Midbrain (tissue), 1 donor: Measurements from ENCODE around the gene LRRN2.

Source experiments
- DNase-seq: peaks from one replicate; lab custom pipeline; 2025; lab: John Stamatoyannopoulos, UW

LRRN2 gene

DNA sequence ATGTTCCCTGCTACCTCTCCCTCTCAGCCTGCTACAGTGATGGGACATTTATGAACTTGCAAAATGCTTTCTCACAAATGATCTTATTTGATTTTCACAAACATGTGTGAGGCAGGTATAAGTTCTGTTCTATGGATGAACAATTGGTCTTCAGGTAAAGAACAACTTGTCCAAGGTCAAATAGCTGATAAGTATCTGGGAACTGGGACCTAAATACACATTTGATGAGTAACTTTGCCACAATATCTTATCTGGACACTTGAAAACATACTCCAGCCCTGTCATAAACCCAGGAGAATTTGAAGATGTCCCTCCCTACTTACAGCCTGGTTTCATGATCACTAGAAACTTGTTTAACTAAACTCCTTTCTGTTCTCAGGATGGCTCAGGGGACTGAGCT is 23.0 kb downstream of the LRRN2 start:
- no peak for DNase-seq

DNA sequence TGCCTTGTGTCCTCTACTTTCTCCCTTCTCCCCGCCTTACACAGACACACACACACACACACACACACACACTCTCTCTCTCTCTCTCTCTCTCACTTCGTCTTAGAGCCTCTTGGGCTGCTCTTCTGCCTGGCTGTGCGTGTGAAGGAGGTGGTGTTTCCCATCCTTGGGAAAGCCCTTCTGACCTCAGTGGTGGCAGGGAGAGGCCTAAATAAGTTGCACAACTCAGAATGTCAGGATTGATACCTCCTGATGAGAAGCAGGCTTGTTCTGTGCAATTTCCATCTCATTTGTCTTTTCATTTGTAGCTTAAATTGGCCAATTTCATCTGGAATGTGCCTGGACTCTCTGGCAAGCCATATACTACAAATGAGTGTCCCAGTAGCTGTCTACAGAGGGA is 25.0 kb downstream of the LRRN2 start:
- no peak for DNase-seq

DNA sequence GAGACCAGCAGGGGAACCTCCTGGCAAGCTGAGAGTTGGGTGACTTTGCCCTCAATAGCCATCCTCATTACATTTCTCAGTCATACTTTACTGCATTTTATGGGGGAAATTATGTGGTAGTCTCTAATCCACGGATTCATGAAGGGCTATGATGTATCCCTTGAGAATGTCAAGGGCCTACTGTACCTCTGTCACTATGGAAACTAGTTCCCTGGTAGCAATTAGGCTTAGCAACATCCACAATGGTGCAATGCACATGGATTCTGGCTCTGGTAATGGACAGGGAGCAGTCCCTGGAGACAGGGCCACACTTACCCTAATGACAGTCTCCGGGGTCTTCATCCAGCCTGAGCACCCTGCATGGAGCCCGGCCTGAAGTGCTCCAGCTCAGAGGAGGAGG is 26.5 kb downstream of the LRRN2 start:
- no peak for DNase-seq

DNA sequence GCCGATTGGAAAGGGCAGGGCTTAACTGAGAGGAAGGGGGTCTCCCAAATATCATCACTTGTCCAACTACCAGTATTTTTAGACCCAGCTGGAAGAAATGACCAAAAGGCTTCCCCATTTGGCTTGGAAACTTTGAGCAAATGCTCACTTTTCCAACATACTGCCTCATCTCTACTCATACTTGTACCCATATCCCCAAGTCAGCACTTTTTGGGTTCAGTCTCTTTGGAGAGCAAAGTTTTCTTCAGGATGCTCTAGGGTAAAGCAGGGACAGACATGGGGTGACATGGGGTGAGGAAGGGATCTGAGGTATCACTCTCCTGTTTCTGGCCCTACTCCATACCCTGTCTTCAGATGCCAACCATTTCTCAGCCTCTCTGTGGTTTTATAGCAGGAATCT is 27.2 kb downstream of the LRRN2 start:
- DNase-seq = no peak

DNA sequence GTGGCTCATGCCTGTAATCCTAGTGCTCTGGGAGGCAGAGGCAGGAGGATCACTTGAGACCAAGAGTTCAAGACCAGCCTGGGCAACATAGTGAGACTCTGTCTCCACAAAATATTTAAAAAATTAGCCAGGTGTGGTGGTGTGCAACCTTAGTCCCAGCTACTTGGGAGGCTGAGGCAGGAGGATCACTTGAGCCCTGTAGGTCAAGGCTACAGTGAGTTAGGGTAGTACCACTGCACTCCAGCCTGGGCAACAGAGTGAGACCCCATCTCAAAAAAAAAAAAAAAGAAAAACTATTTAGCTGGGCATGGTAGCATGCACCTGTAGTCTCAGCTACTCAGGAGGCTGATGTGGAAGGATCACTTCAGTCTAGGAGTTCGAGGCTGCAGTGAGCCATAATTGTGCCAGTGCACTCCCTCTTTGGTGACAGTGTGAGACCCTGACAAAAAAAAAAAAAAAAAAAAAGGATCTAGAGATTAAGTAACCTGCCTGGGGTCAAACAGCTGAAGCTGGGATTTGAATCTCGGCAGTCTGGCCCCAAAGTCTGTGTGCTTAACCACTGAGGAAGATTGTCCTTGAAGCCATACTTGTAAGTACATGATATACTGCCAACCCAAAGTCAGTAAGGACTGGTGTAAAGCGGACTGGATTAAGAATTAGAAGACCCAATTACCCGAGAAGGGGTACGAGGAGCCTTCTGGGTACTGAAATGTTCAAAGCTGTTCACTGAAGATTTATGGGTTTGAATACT is 31.8 kb downstream of the LRRN2 start:
- DNase-seq = no peak

DNA sequence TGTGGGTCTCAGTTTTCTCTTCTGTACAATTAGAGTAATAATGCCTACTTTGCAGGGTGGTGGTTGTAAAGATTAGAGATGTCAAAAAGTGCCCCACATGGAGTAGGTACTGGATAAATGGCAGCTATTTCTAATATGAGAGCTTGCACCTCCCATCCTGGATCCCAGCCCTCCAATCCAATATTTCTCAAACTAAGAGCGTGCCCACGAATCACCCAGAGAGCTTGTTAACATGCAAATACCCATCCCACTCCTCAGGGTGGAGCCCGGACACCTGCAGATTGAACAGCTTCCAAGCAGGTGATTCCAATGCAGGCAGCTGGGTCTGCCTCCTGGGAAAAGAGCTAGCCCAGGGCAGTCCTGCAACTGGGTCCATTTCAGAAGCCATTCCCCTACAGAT is 33.0 kb downstream of the LRRN2 start:
- no peak for DNase-seq

DNA sequence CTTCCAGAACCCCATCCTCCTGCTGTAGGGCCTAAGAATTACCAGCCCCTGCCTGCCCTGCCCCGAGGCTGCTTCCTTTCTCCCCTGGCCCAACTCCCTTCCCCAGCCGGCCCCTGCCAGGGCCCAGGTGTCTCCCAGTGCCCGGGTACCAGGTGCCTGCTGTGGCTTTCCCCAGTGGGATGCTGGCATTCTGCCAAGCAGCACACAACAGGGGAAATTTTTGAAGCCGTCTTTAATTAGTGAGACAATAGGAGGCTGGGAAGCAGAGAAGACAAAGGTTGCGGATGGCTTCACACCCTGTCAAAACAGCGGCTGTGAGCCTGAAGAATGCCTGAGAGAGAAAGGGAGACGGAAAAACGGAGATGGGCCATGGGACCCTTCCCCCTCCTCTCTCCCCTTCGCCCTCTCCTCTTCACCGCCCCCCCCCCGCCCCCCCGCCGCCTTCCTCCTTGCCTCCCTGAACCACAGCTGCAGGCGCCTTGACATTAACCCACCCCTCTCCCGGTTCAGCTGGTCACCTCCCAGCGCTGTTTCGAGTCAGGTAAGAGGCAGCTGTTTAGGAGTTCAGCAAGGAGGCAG is 33.6 kb downstream of the LRRN2 start:
- DNase-seq = no peak

DNA sequence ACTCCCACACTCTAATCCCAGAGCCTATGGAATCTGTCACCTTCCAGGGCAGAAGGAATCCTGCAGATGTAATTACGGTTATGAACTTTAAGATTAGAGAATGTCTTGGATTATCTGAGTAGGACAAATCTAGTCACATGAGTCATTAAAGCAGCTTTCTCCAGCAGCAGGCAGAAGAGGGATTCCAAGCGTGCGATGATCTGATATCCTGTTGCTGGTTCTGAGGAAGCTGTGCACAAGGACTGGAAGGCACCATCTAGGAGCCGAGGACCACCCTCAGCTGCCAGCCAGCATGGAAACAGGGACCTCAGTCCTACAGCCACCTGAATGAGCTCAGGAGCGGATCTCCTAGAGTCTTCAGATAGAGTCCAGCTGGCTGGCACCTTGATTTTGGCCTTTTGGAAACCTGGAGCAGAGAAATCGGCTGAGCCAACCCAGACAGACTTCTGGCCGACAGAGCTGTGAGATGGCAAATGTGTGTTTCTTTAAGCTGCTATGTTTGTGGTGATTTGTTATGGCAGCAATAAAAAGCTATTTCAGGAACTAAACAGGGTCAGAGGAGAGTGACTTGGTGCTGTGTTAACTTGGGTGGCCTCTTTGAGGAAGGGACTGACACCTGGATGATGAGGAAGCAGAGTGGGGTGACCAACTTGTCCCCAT is 34.5 kb downstream of the LRRN2 start:
- no peak for DNase-seq

DNA sequence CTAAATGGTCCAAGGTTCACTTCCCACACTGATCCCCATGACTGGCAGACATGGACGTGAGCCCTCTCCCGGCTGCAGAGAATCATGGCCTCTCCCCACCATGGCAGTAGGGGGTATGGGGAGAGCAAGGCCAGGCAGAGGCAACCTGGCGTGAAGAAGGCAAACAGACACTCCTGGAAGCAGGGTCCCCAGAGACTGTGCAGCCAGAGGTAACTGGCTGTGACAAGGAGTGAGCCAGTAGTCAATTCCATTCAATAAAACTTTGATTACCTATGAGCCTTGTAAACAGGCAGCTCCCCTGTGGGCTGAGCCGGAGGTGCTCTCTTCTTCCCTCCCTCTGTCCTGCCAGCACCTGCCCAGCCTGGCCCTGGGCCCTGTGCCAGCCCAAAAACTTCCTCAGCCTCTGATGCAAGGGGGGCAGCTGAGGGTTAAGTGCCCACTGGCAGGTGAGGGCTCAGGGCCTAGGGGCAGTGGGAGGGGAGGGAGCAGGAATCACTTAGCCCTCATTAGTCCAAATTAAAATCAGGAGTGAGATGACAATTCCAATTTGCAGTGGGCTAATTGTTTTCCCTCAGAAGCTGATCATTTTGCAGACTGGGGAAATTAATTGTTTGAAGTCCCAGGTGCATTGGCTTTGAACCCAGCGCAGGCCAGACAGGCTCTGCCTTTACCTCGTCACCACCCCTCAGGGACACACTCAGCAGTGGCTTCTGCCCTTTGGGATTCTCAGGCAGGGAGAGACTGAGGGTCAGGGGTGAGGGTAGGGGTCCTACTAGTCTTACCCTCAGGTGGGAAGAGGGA is 35.6 kb downstream of the LRRN2 start:
- no peak for DNase-seq

DNA sequence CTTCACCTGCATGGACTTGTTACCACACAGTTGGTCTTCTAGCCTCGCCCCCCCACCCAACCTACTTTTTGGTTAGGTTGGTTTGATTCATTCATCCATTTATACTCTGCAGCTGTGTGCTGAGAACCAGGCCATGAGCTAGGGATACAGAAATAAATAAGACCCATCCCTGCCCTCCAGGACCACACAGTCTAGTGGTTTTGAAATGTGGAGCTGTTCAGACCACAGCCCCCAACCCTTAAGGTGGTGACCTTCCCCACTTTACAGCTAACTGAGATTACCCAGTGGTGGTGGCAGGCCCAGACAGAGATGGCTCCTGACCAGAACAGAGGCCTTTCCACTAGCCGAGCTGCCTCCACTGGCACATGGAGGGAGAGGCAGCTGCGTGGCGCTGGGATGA is 37.0 kb downstream of the LRRN2 start:
- DNase-seq = no peak

DNA sequence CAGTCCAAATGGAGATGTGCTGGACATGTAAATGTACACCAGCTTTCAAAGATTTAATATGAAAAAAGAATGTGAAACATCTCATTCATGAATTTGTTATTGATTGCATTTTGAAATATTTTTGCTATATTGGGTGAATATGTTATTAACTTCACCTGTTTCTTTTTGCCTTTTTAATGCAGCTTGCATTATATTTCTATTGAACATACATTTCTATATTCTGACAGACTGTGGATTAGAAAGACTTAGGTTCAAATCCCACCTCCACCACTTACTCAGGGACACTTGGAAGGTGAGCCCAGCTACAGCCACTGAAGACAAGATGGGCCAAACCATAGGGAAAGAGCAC is 37.8 kb downstream of the LRRN2 start:
- DNase-seq = no peak

DNA sequence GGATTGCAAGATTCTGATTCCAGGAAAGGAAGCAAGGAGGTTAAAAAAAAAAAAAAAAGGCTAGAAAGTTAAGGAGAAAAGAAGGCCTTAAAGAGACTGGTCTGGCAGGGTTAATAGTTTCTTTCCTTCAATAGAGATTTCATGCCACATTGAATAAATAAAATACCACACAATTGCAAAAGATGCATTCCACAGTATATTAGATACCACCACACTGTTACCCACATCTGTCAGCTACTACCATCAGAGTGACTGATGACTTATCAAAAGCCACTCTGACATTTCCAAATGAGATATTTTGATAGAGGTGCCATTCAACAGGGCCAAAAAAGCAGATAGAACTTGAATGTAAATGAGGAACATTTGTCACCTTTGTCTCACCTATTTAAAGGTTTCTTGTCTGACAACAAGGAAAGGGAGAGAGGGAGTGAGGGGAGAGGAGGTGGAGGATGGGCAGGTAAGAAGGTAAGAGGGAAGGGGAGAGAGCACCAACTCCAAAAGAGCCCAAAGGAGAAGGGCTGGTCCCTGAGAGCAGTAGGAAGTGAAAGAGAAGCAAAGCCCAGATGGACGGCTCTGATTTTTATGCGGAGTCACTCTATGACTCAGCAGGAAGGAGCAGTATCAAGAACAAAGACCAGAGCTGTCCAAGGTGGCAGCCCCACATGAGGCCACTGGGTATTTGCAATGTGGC is 38.3 kb downstream of the LRRN2 start:
- peak; percentile 47 for DNase-seq

DNA sequence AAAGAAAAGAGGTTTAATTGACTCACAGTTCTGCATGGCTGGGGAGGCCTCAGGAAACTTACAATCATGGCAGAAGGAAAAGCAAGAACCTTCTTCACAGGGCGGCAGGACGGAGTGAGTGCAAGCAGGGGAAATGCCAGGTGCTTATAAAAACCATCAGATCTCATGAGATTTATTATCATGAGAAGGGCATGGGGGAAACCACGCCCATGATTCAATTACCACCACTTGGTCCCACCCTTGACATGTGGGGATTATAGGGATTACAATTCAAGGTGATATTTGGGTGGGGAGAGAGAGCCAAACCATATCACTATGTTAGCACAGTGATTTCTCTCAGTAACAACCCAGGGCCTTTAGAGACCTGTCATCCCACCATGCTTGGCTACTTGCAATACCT is 39.9 kb downstream of the LRRN2 start:
- DNase-seq = no peak

DNA sequence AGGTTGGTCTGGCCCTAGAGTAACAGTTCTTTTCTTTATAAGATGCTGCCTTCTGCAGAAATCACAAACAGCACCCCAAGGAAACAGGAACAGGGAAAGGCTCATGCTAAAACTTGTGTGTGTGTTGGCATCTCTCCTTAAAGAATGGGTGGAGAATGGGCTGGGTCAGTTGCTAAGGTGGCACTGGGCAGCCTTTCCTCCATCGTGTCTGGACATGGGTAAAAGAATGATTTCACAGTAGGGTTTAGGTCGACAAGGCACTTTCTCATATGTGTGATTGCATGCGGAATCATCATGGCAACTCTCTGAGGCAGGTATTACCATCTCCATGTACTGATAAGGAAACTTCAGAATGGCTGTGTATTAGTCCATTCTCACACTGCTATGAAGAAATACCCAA is 40.3 kb downstream of the LRRN2 start:
- DNase-seq = no peak

DNA sequence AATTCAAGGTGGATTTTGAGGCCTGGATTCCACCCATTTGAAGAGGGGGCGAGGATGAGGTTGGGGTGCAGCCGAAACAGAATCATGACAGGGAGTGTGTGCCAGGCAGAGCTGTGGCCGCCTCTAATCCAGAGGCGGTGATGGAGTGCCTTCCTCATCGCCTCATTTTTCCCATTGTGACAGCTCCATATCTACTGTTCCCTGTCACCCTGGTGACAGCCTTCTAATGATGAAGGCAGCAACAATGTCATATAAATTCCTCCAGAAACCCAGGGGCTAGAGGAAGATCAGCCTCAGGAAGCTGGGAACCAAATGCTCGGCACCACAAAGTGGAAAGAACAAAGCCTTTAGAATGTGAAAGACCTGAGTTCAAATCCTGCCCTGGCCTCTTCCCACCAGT is 42.0 kb downstream of the LRRN2 start:
- no peak for DNase-seq

DNA sequence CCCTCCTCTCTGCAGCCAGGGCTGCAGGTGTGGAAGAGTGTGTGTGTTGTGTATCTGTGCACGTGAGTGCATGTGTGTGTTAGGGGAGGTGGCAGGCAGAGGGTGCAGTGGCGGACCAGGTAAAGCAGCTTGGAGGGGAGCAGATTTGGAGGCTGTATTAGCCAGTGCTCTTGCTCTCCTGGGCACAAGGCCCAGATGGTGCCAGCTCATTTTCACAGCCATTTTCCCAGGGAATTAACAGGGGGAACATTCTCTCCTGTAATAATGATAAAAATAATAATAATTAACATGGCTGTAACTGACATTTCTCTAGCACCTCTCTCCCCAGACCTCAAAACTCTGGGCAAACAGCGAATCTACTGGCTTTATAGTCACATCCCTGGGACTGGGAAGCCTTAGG is 43.6 kb downstream of the LRRN2 start:
- DNase-seq = no peak

DNA sequence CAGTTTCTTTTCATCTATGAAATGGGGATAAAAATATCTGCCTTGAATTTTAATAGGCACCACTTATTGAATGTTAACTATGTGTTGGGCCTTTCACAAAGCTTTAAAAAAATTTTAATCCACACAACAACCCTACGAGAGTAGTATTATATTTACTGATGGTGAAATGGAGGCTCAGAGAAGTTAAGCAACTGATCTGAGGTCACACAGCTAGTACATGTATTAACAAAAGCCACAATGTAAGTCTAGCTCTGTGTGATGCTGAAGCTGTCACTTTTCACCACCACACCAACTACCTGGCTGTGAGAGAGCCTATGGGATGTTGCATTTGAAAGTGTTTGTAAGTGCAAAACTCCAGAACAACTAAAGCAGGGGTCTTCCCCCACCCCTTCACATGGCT is 44.1 kb downstream of the LRRN2 start:
- no peak for DNase-seq

DNA sequence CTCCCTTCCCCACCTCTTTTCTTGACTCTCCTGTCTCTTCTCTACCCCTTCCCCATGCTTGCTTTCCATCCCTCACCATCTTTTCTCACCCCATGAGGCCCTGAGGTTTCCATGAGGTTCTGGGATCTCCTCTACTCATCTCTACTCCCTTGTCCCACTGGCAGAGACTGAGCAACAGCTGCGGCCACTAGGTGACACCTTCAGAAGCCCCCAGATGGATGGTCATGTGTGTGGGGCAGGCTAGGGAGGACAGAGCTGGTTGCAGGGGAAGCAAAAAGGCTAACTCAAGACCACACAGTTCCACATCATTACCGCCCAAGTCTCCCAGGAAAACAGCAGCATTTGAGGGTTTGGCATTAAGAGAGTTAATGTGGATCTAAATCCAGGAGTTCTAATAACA is 45.0 kb downstream of the LRRN2 start:
- no peak for DNase-seq

DNA sequence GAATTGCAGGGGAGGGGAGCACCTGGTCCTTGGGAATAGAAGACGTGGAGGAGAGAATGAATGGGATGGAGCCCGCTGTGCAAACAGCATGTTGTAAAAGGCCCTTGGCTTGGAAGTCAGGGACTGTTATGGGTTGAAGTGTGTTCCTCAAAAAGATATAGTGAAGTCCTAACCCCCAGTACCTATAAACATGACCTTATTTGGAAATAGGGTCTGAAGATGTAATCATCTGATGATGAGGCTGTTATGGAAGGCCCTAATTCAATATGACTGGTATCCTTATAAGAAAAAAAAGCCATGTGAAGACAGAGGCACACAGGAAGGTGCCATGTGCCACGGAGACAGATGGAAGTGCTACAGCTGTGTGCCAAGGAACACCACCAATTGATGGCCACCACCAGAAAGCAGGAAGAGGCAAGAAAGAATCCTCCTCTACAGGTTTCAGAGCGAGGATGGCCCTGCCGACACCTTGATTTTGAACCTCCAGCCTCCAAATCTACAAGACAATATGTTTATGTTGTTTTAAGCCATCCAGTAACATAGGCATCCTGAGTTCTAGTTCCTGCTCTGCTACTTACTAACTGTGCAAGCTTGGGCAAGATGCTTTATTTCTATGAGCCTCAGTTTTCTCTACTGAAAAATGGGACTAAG is 51.2 kb downstream of the LRRN2 start:
- DNase-seq = no peak

DNA sequence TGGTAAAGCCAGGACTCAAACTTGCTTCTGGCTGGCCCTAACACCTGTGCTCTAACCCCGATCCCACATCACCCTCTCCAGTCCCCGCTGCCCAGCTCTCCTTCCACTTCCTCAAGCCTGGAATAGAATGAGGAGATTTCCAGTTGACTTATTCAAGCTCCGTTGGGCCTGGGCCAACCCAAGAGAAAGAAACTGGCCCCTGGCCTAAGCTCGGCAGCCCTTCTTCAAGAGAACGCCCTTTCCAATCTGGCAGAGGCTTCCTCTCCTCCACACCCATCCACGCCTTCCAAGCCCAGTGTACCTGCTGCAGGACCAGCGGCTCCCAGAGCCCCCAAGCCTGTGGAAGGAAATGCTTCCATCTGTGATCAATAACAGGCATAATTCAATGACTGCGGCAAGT is 51.9 kb downstream of the LRRN2 start:
- DNase-seq = peak; percentile 14

DNA sequence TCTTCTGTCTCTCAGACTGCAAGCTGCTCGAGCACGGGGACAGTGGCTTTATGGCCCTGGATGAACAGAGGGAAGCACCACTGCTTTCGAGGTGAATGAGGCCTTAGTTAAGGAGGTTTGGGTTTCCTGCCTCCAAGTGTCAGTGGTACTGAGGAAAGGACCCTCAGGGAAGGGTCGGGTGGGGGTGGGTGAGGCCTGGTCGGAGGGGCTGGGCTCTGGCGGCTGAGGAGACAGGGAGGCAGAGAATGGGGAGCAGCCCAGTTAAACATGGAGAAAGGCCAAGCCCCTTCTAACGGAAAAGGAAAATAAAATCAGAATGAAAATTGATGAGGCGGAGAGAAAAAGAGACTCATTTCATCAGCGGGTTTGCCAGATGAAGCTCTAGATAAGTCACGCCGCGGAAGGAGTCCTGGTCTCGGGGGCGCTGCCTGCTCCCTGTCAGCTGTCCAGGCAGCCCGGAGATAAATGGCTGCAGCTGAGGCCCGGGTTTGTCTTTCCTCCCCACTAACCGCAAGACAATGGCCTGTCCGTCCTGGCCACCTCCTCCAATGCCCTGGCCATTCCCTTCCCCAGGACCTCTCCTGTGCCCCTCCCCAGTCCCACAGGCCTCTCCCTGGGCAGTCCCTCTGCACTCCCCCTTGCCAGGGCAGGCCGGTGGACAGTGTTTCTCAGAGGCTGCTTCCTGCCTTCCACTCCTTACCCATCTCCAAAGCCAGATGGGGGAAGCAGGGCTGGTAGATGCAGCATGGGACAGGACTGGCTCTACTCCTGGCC is 55.2 kb downstream of the LRRN2 start:
- no peak for DNase-seq
